Right atrium auricular region (tissue), 2 donors: ENCODE measurements around the gene BBS9. TPM values are rescaled to one million over a fixed set of nuclear protein-coding genes. Genes with fewer than 3 reads are reported as not detected.

Experiments
- DNase-seq: peaks from one replicate; pipeline ENCODE4 v3.0.0-alpha.2; 2019; ENCODE audit warnings: low spot score
- H3K27ac ChIP-seq, 2 donors: fragments of 200-600 bp; sonication (generic); 1 replicate in 1 of 2; 2 replicates in 1 of 2; pipeline ENCODE4 v1.5.1; 2016 to 2019
- H3K27me3 ChIP-seq, 2 donors: fragments of 200-600 bp; sonication (generic); one replicate each; pipeline versions ENCODE4 v1.5.1 to v1.6.0; 2017 to 2019
- H3K36me3 ChIP-seq: fragments of 200-600 bp; sonication (generic); one replicate; pipeline ENCODE4 v1.5.1; 2016
- H3K4me1 ChIP-seq, 2 donors: fragments of 200-600 bp; sonication (generic); one replicate each; pipeline versions ENCODE4 v1.5.1 to v1.6.0; 2017 to 2019
- H3K4me3 ChIP-seq, 2 donors: fragments of 200-600 bp; sonication (generic); 1 replicate in 1 of 2; 2 replicates in 1 of 2; pipeline ENCODE4 v1.5.1; 2017 to 2019; ENCODE audit warnings: mild to moderate bottlenecking in 1 of 2, moderate library complexity in 1 of 2
- H3K9me3 ChIP-seq, 2 donors: fragments of 200-600 bp; sonication (generic); one replicate each; pipeline ENCODE4 v1.5.1; 2019
- CTCF ChIP-seq, 2 donors: fragments of 200-600 bp; sonication (generic); IDR thresholded peaks; one replicate each; pipeline ENCODE4 v1.5.1; 2019; ENCODE audit warnings: antibody characterized with exemption in 2 of 2
- total RNA-seq, 2 donors: library from RNA; depleted of rRNA; stranded (reverse); fragments of >200 nt; gene quantifications; one replicate each; pipeline ENCODE4 v1.1.0, GENCODE V29; 2016

Gene BBS9
- total RNA-seq, 2 donors from 2014 or later: 13.3 to 13.8 TPM

DNA sequence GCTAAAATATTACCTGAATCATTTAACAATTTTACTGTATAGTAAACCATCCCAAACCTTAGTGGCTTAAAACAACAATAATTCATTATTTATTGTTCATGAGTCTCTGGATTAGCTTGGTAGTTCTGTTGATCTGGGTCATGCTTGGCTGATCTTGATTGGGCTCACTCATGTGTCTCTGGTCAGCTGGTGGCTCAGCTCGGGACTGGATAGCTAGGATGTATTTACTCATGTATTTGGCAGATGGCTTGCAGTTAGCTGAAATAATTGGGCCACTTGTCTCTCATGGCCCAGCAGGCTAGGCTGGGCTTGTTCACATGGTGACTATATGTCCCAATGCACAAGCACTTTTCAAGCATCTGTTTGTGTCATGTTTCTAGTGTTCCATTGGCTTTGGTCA lies 262.8 kb downstream of the BBS9 start:
- Histone ChIP-seq H3K4me1 (no peaks in the 10 kb centered on the region), H3K9me3 (no peaks in the 10 kb centered on the region), H3K27ac (no peak overlapping the region), H3K36me3 (no peaks in the 10 kb centered on the region), H3K27me3 (no peaks in the 10 kb centered on the region), H3K4me3 (no peak overlapping the region)
- DNase-seq: no peak
- TF ChIP-seq CTCF (IDR thresholded peaks at IDR 0.05): no peak

GRCh38 chr7:33393770-33394169 lies 264.4 kb downstream of the BBS9 start:
- no peak overlapping the region for H3K27ac ChIP-seq
- no peak for TF ChIP-seq CTCF (IDR thresholded peaks at IDR 0.05)
- DNase-seq: no peak
- H3K36me3 ChIP-seq: no peaks in the 10 kb centered on the region
- H3K9me3 ChIP-seq: no peaks in the 10 kb centered on the region
- no peak overlapping the region for H3K4me3 ChIP-seq
- no peaks in the 10 kb centered on the region for H3K27me3 ChIP-seq
- no peaks in the 10 kb centered on the region for H3K4me1 ChIP-seq

DNA sequence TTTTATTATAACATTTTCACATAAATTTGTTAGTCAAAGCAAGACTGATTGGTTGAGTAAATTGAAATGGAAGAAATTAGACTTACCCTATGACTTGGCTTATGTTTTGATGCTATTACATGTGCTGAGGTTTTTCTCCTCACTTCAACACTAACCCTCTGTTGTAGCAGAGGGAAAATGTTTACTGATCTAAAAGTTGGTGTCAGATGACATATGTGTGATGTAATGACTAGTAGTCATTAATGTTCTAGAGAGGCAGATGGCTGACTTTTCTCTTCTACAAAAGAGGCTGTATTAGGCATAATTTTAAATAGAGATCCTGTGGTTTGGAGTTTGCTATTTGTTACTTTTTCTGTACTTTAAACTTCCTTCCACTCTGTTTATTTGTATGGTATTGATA lies 266.0 kb downstream of the BBS9 start:
- TF ChIP-seq CTCF (IDR thresholded peaks at IDR 0.05): no peak
- Histone ChIP-seq H3K4me1 (no peaks in the 10 kb centered on the region), H3K36me3 (no peaks in the 10 kb centered on the region), H3K27me3 (no peaks in the 10 kb centered on the region), H3K9me3 (no peaks in the 10 kb centered on the region), H3K4me3 (no peak overlapping the region), H3K27ac (no peak overlapping the region)
- DNase-seq: no peak

DNA sequence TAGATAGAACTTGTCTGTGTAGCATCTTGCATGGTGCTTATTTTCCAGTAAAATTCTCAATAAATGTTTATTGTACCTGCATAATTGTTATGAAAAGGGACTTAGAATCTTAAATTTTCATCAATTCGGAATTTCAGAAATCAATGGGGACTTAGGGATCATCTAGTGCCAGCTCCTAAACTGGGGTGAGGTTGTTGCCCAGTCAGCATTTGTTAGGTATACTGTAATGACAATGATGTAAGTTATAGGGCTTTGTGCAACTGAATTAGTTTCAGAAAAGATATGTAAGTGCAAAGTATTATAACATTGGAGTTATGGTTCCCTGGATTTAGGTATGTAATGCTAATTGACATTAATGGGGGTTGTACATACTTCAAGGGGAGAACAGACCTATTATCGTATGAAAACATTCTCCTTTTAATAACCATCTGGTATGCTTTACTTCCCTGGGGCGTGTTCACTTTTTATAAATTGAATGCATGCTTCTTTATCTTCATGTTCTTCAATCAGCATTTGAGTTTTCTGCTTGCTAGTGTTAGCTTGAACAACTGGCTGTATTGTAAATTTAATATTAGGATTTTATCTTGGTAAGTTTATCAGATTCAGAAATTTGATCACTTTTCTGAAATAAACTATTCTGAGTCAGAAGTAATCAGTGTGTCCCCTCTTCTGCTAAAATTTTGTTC lies 270.3 kb downstream of the BBS9 start:
- H3K27me3 ChIP-seq: no peaks in the 10 kb centered on the region
- H3K4me3 ChIP-seq: no peak overlapping the region
- no peaks in the 10 kb centered on the region for H3K36me3 ChIP-seq
- H3K4me1 ChIP-seq: no peaks in the 10 kb centered on the region
- TF ChIP-seq CTCF (IDR thresholded peaks at IDR 0.05): no peak
- no peak overlapping the region for H3K27ac ChIP-seq
- DNase-seq: no peak
- H3K9me3 ChIP-seq: peaks cover 0 to 7% of the 10 kb centered on the region in 2 donors

GRCh38 chr7:33400214-33400538 lies 270.8 kb downstream of the BBS9 start:
- no peaks in the 10 kb centered on the region for H3K27me3 ChIP-seq
- H3K27ac ChIP-seq: no peak overlapping the region
- no peaks in the 10 kb centered on the region for H3K36me3 ChIP-seq
- DNase-seq: no peak
- H3K4me3 ChIP-seq: no peak overlapping the region
- H3K4me1 ChIP-seq: no peaks in the 10 kb centered on the region
- no peak for TF ChIP-seq CTCF (IDR thresholded peaks at IDR 0.05)
- peaks cover 0 to 7% of the 10 kb centered on the region in 2 donors for H3K9me3 ChIP-seq

- Histone ChIP-seq H3K4me3 (no peak overlapping the region), H3K9me3 (peaks cover 0 to 24% of the 10 kb centered on the region in 2 donors), H3K27me3 (no peaks in the 10 kb centered on the region), H3K36me3 (no peaks in the 10 kb centered on the region), H3K27ac (no peak overlapping the region), H3K4me1 (no peaks in the 10 kb centered on the region)
- no peak for DNase-seq
- TF ChIP-seq CTCF (IDR thresholded peaks at IDR 0.05): no peak
Measured at GRCh38 chr7:33410266-33410665, 280.9 kb downstream of the BBS9 start.
